ENCODE results near the gene MTUS2. TPM values are rescaled to one million over a fixed set of nuclear protein-coding genes. Genes with fewer than 3 reads are reported as not detected.

Gene MTUS2
- total and polyA plus RNA-seq, 9 of the 15 experiments (the other 6 are each of a cell fraction or from before 2014, with no cell fraction given): 0.01 to 0.28 (median 0.06) TPM; not detected in 1

DNA sequence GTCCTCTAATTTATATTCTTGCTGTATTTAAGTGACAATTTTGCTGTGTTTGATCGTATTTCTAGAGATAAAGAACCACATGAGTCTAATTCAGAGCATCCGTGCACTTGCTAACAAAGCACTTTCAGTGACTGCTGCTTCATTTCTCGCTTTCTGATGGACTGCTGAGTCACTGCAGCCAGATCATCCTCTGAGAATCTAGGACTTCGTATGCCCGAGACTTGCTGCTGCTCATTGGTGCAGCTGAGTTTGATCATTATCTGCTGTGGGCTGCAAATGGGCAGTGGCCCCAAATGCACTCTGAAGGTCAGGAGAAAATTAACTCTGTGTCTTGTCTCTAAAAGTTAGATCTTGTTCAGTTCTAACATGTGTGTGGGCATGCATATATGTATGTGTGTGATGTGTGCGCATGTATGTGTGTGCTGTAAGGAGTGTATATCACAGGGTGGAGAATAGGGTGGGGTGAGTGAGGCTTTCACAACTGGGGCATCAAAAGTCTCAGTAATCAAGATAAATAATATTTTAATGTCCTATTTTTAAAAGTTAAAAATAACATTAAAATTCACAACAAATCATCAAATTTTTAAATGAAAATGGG lies 342.6 kb downstream of the MTUS2 start (continued):
- TF ChIP-seq RBM17 (IDR thresholded peaks at IDR 0.05; ENCODE audit: borderline replicate concordance, low read depth, low read length): no peak

DNA sequence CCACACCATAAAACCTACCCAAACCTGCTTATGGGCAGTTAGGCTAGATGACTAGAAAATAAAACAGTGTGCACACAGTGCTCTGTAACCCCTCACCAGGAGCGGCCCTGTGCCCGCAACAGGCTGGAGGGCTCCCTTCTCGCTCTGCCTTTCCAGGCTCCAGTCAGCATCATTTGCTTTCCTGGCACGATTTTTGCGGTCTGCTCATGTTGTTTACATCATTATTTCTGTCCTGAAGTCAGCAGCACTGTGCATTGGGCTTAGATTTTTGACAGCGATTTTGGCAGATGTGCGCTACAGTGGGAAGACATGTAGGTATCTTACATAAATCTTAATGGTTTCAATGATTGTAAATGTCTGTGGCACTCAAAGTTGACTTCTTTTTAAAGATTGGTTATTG lies 344.0 kb downstream of the MTUS2 start:
- no peaks in the 10 kb centered on the region for H3K36me3 ChIP-seq (ENCODE audit: control insufficient read depth, insufficient read depth, low read length)
- no TSS peak for BruUV-seq (replicated peaks)
- H2AFZ ChIP-seq (ENCODE audit: low read depth, low read length): no peak overlapping the region
- no peaks in the 10 kb centered on the region for H3K4me1 ChIP-seq (replicated peaks in 1 of 2; ENCODE audit: control insufficient read depth in 2 of 2, insufficient read depth in 2 of 2, low read length in 2 of 2)
- intact Hi-C loops (cut with micrococcal nuclease) (no loop called here), in situ Hi-C loops (cut with MboI) (no loop called here)
- POLR2A ChIA-PET: no interaction called here
- CTCF ChIA-PET (ENCODE audit: low intra/inter-chr PET ratio): no interaction called here
- 0% methylated on average over 7 of the region's 7 CpGs for WGBS (ENCODE audit: insufficient coverage, low coverage, missing lambda C conversion rate)
- H3K9me3 ChIP-seq (replicated peaks; ENCODE audit: control insufficient read depth, insufficient read depth, low read depth, low read length): no peaks in the 10 kb centered on the region
- no peaks in the 10 kb centered on the region for H3K79me2 ChIP-seq (ENCODE audit: control insufficient read depth, insufficient read depth, low read length)
- H4K20me1 ChIP-seq (replicated peaks; ENCODE audit: control insufficient read depth, insufficient read depth, low read length): no peaks in the 10 kb centered on the region
- FAIRE-seq: no peak
- TF ChIP-seq ZNF668 (CRISPR knock-in tag; IDR thresholded peaks at IDR 0.05): no peak
- no peak for TF ChIP-seq PHB2 (IDR thresholded peaks at IDR 0.05; ENCODE audit: low read depth)
- TF ChIP-seq ZNF23 (CRISPR knock-in tag; IDR thresholded peaks at IDR 0.05): no peak
- no peak for TF ChIP-seq RFX7 (CRISPR knock-in tag; IDR thresholded peaks at IDR 0.05)
- no peak for TF ChIP-seq ZNF347 (CRISPR knock-in tag; IDR thresholded peaks at IDR 0.05; ENCODE audit: low read depth)
- no peak for TF ChIP-seq ZBTB11 (CRISPR knock-in tag; IDR thresholded peaks at IDR 0.05)
- TF ChIP-seq TARDBP (IDR thresholded peaks at IDR 0.05): no peak
- no peak for TF ChIP-seq ZNF444 (CRISPR knock-in tag; IDR thresholded peaks at IDR 0.05)
- TF ChIP-seq, protein P1, sequence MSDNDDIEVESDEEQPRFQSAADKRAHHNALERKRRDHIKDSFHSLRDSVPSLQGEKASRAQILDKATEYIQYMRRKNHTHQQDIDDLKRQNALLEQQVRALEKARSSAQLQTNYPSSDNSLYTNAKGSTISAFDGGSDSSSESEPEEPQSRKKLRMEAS (CRISPR knock-in tag; IDR thresholded peaks at IDR 0.05): no peak
- TF ChIP-seq, protein P2, sequence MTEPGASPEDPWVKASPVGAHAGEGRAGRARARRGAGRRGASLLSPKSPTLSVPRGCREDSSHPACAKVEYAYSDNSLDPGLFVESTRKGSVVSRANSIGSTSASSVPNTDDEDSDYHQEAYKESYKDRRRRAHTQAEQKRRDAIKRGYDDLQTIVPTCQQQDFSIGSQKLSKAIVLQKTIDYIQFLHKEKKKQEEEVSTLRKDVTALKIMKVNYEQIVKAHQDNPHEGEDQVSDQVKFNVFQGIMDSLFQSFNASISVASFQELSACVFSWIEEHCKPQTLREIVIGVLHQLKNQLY (CRISPR knock-in tag; conservative IDR thresholded peaks at IDR 0.05): no peak
- TF ChIP-seq, protein P3, sequence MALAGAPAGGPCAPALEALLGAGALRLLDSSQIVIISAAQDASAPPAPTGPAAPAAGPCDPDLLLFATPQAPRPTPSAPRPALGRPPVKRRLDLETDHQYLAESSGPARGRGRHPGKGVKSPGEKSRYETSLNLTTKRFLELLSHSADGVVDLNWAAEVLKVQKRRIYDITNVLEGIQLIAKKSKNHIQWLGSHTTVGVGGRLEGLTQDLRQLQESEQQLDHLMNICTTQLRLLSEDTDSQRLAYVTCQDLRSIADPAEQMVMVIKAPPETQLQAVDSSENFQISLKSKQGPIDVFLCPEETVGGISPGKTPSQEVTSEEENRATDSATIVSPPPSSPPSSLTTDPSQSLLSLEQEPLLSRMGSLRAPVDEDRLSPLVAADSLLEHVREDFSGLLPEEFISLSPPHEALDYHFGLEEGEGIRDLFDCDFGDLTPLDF (CRISPR knock-in tag; IDR thresholded peaks at IDR 0.05): no peak
- TF ChIP-seq CREBBP (IDR thresholded peaks at IDR 0.05; ENCODE audit: low read depth, low read length): no peak
- TF ChIP-seq BMI1 (IDR thresholded peaks at IDR 0.05; ENCODE audit: low read length): no peak
- no peak for TF ChIP-seq PHB (CRISPR knock-in tag; IDR thresholded peaks at IDR 0.05)
- ATAC-seq: no peak
- H3K9me1 ChIP-seq (ENCODE audit: control insufficient read depth, insufficient read depth, low read length): no peaks in the 10 kb centered on the region
- no peak overlapping the region for H3K4me3 ChIP-seq
- no peaks in the 10 kb centered on the region for H3K27me3 ChIP-seq (ENCODE audit: control insufficient read depth in 2 of 2, insufficient read depth in 2 of 2, low read length in 2 of 2)
- no peak overlapping the region for H3K27ac ChIP-seq (ENCODE audit: extremely low read depth, low read depth, low read length)
- H3K9ac ChIP-seq (ENCODE audit: insufficient read depth in 1 of 2, low read depth in 2 of 2, low read length in 2 of 2): no peak overlapping the region
- H3K4me2 ChIP-seq (ENCODE audit: insufficient read depth, low read length): no peak overlapping the region
- no peak for DNase-seq (ENCODE audit: extremely low read depth in 1 of 4, low spot score in 3 of 4)

All from K562 (cell line).